ENCODE results near the gene ARHGEF6.

ARHGEF6 gene

DNA sequence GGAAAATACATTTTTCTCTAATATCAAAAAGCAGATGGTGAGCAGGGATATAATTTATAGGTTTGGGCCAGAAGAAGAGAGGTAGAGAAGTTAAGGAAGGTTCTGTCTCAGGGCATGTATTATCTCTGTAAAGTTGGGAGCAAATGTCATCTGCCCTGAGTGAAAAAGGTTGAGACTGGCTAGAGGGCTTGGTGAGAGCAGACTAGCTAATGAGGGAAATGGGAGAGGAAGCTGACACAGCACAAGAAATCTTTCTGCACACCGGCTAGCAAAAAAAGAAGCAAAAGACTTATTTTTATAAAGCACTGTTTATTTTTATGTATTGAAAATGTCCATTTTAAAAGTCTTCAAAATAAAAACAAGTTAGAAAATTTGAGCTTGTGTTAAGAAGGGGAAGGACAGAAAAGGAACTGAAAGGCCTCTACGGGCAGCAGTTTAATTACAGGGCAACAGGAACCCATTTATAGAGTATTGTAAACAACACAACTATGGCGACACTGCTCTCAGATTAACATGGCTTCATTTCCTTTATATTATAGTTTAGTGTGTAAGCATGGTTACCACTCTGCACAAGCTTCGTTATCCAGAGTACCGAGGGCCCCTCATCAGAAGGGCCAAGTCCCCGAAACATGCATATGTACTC is 115.4 kb downstream of the ARHGEF6 start:
- Histone ChIP-seq H3K9ac (ENCODE audit: low read depth, low read length, poor library complexity, severe bottlenecking) (no peak overlapping the region), H4K20me1 (ENCODE audit: insufficient read depth, low read length, poor library complexity, severe bottlenecking) (no peaks in the 10 kb centered on the region), H3K4me3 (ENCODE audit: low read length, poor library complexity, severe bottlenecking) (no peak overlapping the region), H2AFZ (ENCODE audit: low read length) (no peak overlapping the region), H3K27me3 (ENCODE audit: insufficient read depth, low read length, poor library complexity, severe bottlenecking) (no peaks in the 10 kb centered on the region), H3K9me2 (replicated peaks; ENCODE audit: low read depth, low read length) (no peaks in the 10 kb centered on the region), H3K4me2 (ENCODE audit: low read depth, low read length, poor library complexity, severe bottlenecking) (no peak overlapping the region), H3K9me3 (ENCODE audit: insufficient read depth, low read depth, low read length) (no peaks in the 10 kb centered on the region), H3K36me3 (ENCODE audit: insufficient read depth, low read length) (peaks cover 38% of the 10 kb centered on the region), H3K79me2 (ENCODE audit: insufficient read depth, low read length) (no peaks in the 10 kb centered on the region), H3K4me1 (ENCODE audit: insufficient read depth, low read length, poor library complexity, severe bottlenecking) (no peaks in the 10 kb centered on the region), H3F3A (ENCODE audit: low read depth) (no peaks in the 10 kb centered on the region)
- no peak for TF ChIP-seq CTCF (conservative IDR thresholded peaks at IDR 0.05; ENCODE audit: low read length)
- TF ChIP-seq EZH2phosphoT487 (IDR thresholded peaks at IDR 0.05; ENCODE audit: borderline replicate concordance), result no peak

DNA sequence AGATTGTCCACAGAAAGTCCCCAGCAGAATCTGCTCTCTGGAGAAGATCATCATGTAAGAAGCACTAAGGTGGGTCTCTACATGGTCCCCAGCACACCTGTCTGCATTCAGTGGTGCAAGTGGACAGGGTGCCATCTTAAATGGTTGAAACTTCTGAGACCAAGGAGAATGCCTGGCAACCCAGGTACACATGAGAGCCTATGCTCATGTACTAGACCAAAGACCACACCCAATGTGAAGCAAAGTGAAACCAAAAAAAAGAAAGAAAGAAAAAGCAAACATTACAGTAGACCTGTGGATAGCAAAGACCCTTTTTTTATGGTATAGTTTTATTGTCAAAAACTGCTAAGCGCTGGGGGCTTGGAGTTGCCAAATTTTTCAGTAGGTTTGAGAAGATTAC is 117.8 kb downstream of the ARHGEF6 start:
- Histone ChIP-seq H3K9ac (ENCODE audit: low read depth, low read length, poor library complexity, severe bottlenecking) (no peak overlapping the region), H3K9me2 (replicated peaks; ENCODE audit: low read depth, low read length) (no peaks in the 10 kb centered on the region), H3K79me2 (ENCODE audit: insufficient read depth, low read length) (no peaks in the 10 kb centered on the region), H3K4me2 (ENCODE audit: low read depth, low read length, poor library complexity, severe bottlenecking) (no peak overlapping the region), H4K20me1 (ENCODE audit: insufficient read depth, low read length, poor library complexity, severe bottlenecking) (no peaks in the 10 kb centered on the region), H2AFZ (ENCODE audit: low read length) (no peak overlapping the region), H3K27me3 (ENCODE audit: insufficient read depth, low read length, poor library complexity, severe bottlenecking) (no peaks in the 10 kb centered on the region), H3K36me3 (ENCODE audit: insufficient read depth, low read length) (peaks cover 28% of the 10 kb centered on the region; the same call in 1 of the 2 replicates), H3F3A (ENCODE audit: low read depth) (no peaks in the 10 kb centered on the region), H3K4me3 (ENCODE audit: low read length, poor library complexity, severe bottlenecking) (no peak overlapping the region), H3K4me1 (ENCODE audit: insufficient read depth, low read length, poor library complexity, severe bottlenecking) (no peaks in the 10 kb centered on the region), H3K9me3 (ENCODE audit: insufficient read depth, low read depth, low read length) (no peaks in the 10 kb centered on the region)
- TF ChIP-seq EZH2phosphoT487 (IDR thresholded peaks at IDR 0.05; ENCODE audit: borderline replicate concordance) (no peak), CTCF (conservative IDR thresholded peaks at IDR 0.05; ENCODE audit: low read length) (no peak)

DNA sequence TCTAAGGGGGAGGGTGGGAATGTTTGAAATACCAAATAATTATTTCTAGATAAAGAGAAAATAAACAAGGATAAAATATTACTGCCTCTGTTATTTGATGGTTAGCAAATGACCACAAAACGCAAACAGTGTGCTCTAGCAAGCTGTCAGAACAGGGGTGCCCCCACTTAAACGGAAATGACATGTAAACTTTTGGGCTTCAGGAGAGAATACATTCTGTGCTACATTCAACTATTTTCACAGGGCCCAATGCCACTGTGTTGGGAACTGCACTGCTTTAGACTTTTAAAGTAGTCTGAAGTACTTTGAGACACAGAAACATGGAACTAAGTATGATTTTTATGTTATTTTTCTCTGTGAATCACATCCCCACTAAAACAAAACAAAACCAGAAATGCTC is 118.6 kb downstream of the ARHGEF6 start:
- Histone ChIP-seq H3K9ac (ENCODE audit: low read depth, low read length, poor library complexity, severe bottlenecking) (no peak overlapping the region), H3K9me3 (ENCODE audit: insufficient read depth, low read depth, low read length) (no peaks in the 10 kb centered on the region), H3K4me3 (ENCODE audit: low read length, poor library complexity, severe bottlenecking) (no peak overlapping the region), H3K4me2 (ENCODE audit: low read depth, low read length, poor library complexity, severe bottlenecking) (no peak overlapping the region), H3K27me3 (ENCODE audit: insufficient read depth, low read length, poor library complexity, severe bottlenecking) (no peaks in the 10 kb centered on the region), H3K36me3 (ENCODE audit: insufficient read depth, low read length) (peaks cover 19% of the 10 kb centered on the region; the same call in 1 of the 2 replicates), H4K20me1 (ENCODE audit: insufficient read depth, low read length, poor library complexity, severe bottlenecking) (no peaks in the 10 kb centered on the region), H3F3A (ENCODE audit: low read depth) (no peaks in the 10 kb centered on the region), H3K4me1 (ENCODE audit: insufficient read depth, low read length, poor library complexity, severe bottlenecking) (no peaks in the 10 kb centered on the region), H3K79me2 (ENCODE audit: insufficient read depth, low read length) (no peaks in the 10 kb centered on the region), H3K9me2 (replicated peaks; ENCODE audit: low read depth, low read length) (no peaks in the 10 kb centered on the region), H2AFZ (ENCODE audit: low read length) (no peak overlapping the region)
- TF ChIP-seq CTCF (conservative IDR thresholded peaks at IDR 0.05; ENCODE audit: low read length) (no peak), EZH2phosphoT487 (IDR thresholded peaks at IDR 0.05; ENCODE audit: borderline replicate concordance) (no peak)

All from Loucy (cell line).